ENCODE results near the gene GAL3ST2.
"Not testable (repeated sequence)": the region's sequence is repeated elsewhere in the genome, so short reads cannot be mapped to it uniquely, and the experiment has no call there.

The GAL3ST2 gene

GRCh38 chr2:241776336-241777169 is at the start of gene GAL3ST2:
GAL3ST2 (plus strand) TSS chr2:241776822; CDS start chr2:241776956, 134 bp downstream.
- H3K27ac ChIP-seq = no peak within 1 kb of the TSS; the same call in 1 of the 2 replicates
- TF ChIP-seq ZFX (IDR thresholded peaks at IDR 0.05) = no peak
- TF ChIP-seq CTCF (conservative IDR thresholded peaks at IDR 0.05) = no peak

DNA sequence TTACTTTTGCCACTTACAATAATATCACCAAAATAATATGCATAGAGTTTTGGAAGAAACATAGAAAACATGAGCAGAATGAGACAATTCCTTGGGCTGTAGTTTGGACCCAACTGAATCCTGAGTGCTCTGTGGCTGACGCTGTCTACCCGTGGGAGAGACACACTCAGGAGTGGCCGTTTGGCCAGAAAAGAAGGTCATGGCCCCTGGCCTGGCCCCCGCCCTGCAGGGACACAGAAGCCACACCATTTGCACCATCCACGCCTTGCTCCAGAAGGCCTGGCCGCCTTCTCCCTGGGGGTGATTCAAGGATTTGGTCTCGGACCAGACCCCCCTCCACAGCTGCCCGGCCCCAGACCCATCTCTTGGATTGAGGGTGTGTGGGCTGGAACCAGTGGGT is 48.6 kb upstream of the GAL3ST2 start:
- no peak overlapping the region; the same call in 1 of the 2 replicates for H3K27ac ChIP-seq
- TF ChIP-seq CTCF (conservative IDR thresholded peaks at IDR 0.05) (no peak), ZFX (IDR thresholded peaks at IDR 0.05) (no peak)

- no peak for TF ChIP-seq ZFX (IDR thresholded peaks at IDR 0.05)
- no peak for TF ChIP-seq CTCF (conservative IDR thresholded peaks at IDR 0.05)
- H3K27ac ChIP-seq = peak overlapping the region; percentile 16; the same call in 1 of the 2 replicates
Observed at GRCh38 chr2:241728627-241729026, 48.0 kb upstream of the GAL3ST2 start.

DNA sequence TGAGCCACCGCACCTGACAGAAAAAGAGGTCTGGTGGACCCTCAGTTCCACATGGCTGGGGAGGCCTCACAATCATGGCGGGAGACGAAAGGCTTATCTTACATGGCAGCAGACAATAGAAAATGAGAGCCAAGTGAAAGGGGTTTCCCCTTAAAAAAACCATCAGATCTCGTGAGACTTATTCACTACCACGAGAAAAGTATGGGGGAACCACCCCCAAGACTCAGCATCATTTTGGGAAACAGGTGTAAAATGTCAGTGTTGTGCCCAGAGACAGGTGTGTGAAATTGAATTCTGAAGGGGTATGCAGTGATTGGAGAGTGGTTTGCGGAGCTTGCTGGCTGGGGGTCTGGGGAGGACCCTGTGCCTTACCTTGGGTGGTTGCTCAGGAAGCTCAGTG is 46.8 kb upstream of the GAL3ST2 start:
- no peak overlapping the region for H3K27ac ChIP-seq
- TF ChIP-seq ZFX (IDR thresholded peaks at IDR 0.05) = no peak
- no peak for TF ChIP-seq CTCF (conservative IDR thresholded peaks at IDR 0.05)

GRCh38 chr2:241730671-241731293 is 45.8 kb upstream of the GAL3ST2 start:
- no peak for TF ChIP-seq ZFX (IDR thresholded peaks at IDR 0.05)
- TF ChIP-seq CTCF (conservative IDR thresholded peaks at IDR 0.05) = no peak
- no peak overlapping the region for H3K27ac ChIP-seq

- not testable (repeated sequence) for H3K27ac ChIP-seq
Observed at GRCh38 chr2:241732513-241733186, 44.0 kb upstream of the GAL3ST2 start.

More at GRCh38 chr2:241732513-241733186, 44.0 kb upstream of the GAL3ST2 start:
- TF ChIP-seq CTCF (conservative IDR thresholded peaks at IDR 0.05) = peak; percentile 82

All from C4-2B (cell line).